ENCODE data around the gene PLEKHM3.

The PLEKHM3 gene

DNA sequence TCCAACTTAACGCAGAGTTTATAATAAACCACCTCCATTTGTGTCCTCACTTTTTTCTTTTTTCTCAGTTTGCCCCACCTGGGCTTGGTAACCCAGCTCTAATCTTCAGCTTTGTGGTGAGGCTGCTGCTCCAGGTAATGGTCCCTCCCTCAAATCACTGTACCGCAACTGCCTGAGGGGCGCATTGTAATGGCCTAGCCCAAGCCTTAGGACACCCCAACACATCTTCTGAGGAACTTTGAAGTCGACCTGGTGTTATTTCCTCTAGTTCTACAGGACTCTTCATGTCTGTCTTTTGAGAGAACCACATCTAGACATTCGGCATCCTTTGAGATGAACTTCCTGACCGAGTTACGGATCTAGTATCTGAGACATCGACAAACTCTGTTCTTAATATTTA, 99.7 kb downstream of the PLEKHM3 start:
- no peak for TF ChIP-seq NFIC (IDR thresholded peaks at IDR 0.05)
- TF ChIP-seq CREB1 (IDR thresholded peaks at IDR 0.05; ENCODE audit: low read depth), result no peak
- TF ChIP-seq, protein P1, sequence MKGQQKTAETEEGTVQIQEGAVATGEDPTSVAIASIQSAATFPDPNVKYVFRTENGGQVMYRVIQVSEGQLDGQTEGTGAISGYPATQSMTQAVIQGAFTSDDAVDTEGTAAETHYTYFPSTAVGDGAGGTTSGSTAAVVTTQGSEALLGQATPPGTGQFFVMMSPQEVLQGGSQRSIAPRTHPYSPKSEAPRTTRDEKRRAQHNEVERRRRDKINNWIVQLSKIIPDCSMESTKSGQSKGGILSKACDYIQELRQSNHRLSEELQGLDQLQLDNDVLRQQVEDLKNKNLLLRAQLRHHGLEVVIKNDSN (IDR thresholded peaks at IDR 0.05), result no peak
- no peak for TF ChIP-seq TAF1 (IDR thresholded peaks at IDR 0.05; ENCODE audit: low read depth)
- TF ChIP-seq YY1 (IDR thresholded peaks at IDR 0.05; ENCODE audit: low read depth), result no peak

DNA sequence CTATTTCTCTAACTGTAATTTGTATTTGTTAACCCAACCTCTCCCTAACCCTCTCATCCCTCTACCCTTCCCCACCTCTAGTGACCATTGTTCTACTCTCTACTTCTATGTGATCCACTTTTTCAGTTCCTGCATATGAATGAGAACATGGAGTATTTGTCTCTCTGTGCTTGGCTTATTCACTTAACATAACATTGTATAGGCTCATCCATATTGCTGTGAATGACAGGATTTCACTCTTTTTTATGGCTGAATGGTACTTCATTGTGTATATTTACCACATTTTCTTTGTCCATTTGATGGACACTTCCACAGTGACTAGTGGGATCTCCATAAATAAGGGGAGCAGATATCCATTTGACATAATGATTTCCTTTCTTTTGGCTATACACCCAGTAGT, 103.7 kb downstream of the PLEKHM3 start:
- TF ChIP-seq CEBPB (IDR thresholded peaks at IDR 0.05) (no peak), YY1 (IDR thresholded peaks at IDR 0.05; ENCODE audit: low read depth) (no peak), TAF1 (IDR thresholded peaks at IDR 0.05; ENCODE audit: low read depth) (no peak), TEAD4 (IDR thresholded peaks at IDR 0.05) (no peak), TCF12 (IDR thresholded peaks at IDR 0.05; ENCODE audit: low read depth) (no peak), CREB1 (IDR thresholded peaks at IDR 0.05; ENCODE audit: low read depth) (no peak), RAD21 (IDR thresholded peaks at IDR 0.05; ENCODE audit: low read depth) (no peak), ZBTB7A (IDR thresholded peaks at IDR 0.05; ENCODE audit: low read depth) (no peak), NFIC (IDR thresholded peaks at IDR 0.05) (no peak), EP300 (IDR thresholded peaks at IDR 0.05; ENCODE audit: borderline replicate concordance) (no peak), EGR1 (IDR thresholded peaks at IDR 0.05) (no peak), FOXM1 (IDR thresholded peaks at IDR 0.05; ENCODE audit: borderline replicate concordance, low read depth) (no peak)
- TF ChIP-seq, protein P2, sequence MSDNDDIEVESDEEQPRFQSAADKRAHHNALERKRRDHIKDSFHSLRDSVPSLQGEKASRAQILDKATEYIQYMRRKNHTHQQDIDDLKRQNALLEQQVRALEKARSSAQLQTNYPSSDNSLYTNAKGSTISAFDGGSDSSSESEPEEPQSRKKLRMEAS (IDR thresholded peaks at IDR 0.05), result no peak
- TF ChIP-seq, protein P1 (IDR thresholded peaks at IDR 0.05), result no peak
- TF ChIP-seq, protein P3, sequence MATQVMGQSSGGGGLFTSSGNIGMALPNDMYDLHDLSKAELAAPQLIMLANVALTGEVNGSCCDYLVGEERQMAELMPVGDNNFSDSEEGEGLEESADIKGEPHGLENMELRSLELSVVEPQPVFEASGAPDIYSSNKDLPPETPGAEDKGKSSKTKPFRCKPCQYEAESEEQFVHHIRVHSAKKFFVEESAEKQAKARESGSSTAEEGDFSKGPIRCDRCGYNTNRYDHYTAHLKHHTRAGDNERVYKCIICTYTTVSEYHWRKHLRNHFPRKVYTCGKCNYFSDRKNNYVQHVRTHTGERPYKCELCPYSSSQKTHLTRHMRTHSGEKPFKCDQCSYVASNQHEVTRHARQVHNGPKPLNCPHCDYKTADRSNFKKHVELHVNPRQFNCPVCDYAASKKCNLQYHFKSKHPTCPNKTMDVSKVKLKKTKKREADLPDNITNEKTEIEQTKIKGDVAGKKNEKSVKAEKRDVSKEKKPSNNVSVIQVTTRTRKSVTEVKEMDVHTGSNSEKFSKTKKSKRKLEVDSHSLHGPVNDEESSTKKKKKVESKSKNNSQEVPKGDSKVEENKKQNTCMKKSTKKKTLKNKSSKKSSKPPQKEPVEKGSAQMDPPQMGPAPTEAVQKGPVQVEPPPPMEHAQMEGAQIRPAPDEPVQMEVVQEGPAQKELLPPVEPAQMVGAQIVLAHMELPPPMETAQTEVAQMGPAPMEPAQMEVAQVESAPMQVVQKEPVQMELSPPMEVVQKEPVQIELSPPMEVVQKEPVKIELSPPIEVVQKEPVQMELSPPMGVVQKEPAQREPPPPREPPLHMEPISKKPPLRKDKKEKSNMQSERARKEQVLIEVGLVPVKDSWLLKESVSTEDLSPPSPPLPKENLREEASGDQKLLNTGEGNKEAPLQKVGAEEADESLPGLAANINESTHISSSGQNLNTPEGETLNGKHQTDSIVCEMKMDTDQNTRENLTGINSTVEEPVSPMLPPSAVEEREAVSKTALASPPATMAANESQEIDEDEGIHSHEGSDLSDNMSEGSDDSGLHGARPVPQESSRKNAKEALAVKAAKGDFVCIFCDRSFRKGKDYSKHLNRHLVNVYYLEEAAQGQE (IDR thresholded peaks at IDR 0.05; ENCODE audit: low read depth), result no peak

DNA sequence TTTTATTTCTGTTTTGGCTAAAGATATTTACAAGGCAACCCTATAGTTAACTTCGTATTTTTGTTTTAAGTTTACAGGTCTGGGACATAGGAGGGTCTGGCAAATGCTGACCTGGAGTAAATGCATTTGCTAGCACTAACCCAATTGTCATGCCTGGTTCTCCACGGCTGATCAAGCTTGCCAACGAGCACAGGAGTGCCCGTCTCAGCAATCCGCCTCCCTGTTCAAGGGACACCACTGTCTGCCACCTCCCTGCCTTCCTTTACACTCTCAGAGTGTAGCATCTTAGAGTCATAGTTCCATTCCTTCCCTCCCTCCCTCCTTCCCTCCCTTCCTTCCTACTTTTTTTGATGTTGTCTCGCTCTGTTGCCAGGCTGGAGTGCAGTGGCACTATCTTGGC, 104.6 kb downstream of the PLEKHM3 start:
- no peak for TF ChIP-seq CREB1 (IDR thresholded peaks at IDR 0.05; ENCODE audit: low read depth)
- TF ChIP-seq, protein P2 (IDR thresholded peaks at IDR 0.05), result no peak
- TF ChIP-seq, protein P3 (IDR thresholded peaks at IDR 0.05; ENCODE audit: low read depth), result no peak
- no peak for TF ChIP-seq CEBPB (IDR thresholded peaks at IDR 0.05)
- no peak for TF ChIP-seq TCF12 (IDR thresholded peaks at IDR 0.05; ENCODE audit: low read depth)
- no peak for TF ChIP-seq TAF1 (IDR thresholded peaks at IDR 0.05; ENCODE audit: low read depth)
- TF ChIP-seq RAD21 (IDR thresholded peaks at IDR 0.05; ENCODE audit: low read depth), result no peak

DNA sequence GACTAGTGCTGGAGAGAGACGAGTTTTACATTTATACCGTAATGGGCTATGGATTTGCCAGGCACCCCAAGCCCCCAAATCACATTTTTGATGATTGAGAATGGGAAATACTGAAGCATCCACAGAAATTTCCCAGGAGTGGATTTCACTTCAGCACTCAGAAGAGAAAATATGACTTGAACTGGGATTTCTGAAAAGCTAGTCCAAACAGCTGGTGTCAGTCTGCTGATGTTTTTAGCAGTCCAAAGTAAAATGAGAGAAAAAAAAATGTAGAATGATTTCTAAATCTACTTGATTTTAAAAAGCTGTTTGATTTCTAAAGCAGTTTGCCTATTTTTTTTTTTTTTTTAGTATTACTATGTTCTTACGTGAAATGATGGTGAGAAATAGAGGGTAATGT, 105.0 kb downstream of the PLEKHM3 start:
- TF ChIP-seq FOXM1 (IDR thresholded peaks at IDR 0.05; ENCODE audit: borderline replicate concordance, low read depth), result no peak

DNA sequence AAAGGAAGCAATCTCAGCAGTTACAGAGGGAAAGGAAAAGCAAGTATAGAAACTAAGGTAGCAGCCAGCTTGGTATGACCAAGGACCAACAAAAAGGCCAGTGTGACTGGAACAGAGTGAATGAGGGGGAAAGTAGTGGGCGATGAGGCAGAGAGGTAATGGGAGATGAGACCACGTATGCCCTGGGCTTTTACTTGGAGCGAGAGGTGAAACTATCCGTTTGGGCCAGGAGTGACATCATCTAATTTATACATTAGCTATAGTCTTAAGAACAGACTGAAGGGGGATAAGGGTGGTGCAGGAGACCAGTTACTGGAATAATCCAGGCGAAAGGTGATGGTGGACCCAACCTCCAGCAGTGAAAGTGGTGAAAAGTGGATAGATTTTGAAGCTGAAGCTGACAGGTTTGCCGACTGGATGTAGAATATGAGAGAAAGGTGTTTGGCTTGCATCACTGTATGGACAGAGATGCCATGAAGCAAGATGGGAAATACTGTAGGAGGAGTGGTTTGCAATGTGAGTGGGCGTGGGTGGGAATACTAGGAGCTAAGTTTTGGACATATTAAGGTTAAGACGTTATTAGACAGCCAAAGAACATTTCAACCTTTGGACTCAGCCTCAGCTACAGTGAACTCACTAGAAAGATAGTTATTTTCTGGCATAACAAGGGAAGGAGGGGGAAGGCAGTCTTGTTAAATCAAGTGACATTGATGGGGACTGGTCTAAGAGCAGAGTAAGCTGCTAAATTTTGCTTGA, 106.0 kb downstream of the PLEKHM3 start:
- no peak for TF ChIP-seq CEBPB (IDR thresholded peaks at IDR 0.05)
- no peak for TF ChIP-seq EGR1 (IDR thresholded peaks at IDR 0.05)
- no peak for TF ChIP-seq ZBTB7A (IDR thresholded peaks at IDR 0.05; ENCODE audit: low read depth)
- no peak for TF ChIP-seq NFIC (IDR thresholded peaks at IDR 0.05)
- TF ChIP-seq, protein P3 (IDR thresholded peaks at IDR 0.05; ENCODE audit: low read depth), result no peak
